Upper lobe of left lung (tissue), 4 donors: ENCODE data around the gene PDRG1.

Experiments
- EP300 ChIP-seq, 4 donors: sonication (generic); formaldehyde crosslinking; IDR thresholded peaks; one replicate each; pipeline ENCODE4 v1.5.1; 2017; ENCODE audit warnings: antibody characterized with exemption in 4 of 4, control low read depth in 2 of 4
- POLR2A ChIP-seq, 4 donors: fragments of 450-650 bp; IDR thresholded peaks; one replicate each; pipeline ENCODE4 v1.5.1; 2016 to 2017; ENCODE audit warnings: antibody characterized with exemption in 4 of 4, mild to moderate bottlenecking in 2 of 4
- POLR2AphosphoS5 ChIP-seq, 2 donors: sonication (generic); formaldehyde crosslinking; IDR thresholded peaks; one replicate each; pipeline ENCODE4 v1.5.1; 2017; ENCODE audit warnings: antibody characterized with exemption in 2 of 2
- TF ChIP-seq, protein P1 (sequence below), 6 experiments: fragments of 450-650 bp in 4 of 6; fragments of 200-600 bp in 2 of 6; sonication (generic) in 2 of 6; IDR thresholded peaks; one replicate each; pipeline ENCODE4 v1.5.1; 2016 to 2019; ENCODE audit warnings: antibody characterized with exemption in 6 of 6

DNA sequence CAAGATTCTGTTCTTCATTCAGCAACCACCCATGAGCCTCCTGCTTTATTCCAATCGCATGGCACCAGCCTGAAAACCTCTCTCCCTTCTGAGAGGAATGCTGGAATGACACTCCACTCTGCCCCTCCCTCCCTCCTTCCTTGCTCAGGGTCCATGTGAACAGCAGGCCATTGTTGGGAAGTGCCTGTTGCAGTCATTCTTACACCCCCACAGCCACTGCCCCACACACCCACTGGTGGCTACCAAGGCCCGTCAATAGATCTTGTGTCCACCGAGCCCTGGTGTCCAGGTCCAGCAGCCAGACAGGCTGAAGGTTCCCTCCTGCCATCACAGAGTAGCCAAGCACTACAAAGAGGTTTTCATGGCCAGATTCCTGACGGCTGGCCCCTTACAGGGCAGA lies 6.5 kb downstream of the PDRG1 start:
- TF ChIP-seq POLR2A (IDR thresholded peaks at IDR 0.05), result no peak
- TF ChIP-seq, protein P1, sequence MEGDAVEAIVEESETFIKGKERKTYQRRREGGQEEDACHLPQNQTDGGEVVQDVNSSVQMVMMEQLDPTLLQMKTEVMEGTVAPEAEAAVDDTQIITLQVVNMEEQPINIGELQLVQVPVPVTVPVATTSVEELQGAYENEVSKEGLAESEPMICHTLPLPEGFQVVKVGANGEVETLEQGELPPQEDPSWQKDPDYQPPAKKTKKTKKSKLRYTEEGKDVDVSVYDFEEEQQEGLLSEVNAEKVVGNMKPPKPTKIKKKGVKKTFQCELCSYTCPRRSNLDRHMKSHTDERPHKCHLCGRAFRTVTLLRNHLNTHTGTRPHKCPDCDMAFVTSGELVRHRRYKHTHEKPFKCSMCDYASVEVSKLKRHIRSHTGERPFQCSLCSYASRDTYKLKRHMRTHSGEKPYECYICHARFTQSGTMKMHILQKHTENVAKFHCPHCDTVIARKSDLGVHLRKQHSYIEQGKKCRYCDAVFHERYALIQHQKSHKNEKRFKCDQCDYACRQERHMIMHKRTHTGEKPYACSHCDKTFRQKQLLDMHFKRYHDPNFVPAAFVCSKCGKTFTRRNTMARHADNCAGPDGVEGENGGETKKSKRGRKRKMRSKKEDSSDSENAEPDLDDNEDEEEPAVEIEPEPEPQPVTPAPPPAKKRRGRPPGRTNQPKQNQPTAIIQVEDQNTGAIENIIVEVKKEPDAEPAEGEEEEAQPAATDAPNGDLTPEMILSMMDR (IDR thresholded peaks at IDR 0.05), result no peak
- no peak for TF ChIP-seq EP300 (IDR thresholded peaks at IDR 0.05)
- no peak for TF ChIP-seq POLR2AphosphoS5 (IDR thresholded peaks at IDR 0.05)
